ENCODE data around the gene MTHFD2.

Gene MTHFD2

DNA sequence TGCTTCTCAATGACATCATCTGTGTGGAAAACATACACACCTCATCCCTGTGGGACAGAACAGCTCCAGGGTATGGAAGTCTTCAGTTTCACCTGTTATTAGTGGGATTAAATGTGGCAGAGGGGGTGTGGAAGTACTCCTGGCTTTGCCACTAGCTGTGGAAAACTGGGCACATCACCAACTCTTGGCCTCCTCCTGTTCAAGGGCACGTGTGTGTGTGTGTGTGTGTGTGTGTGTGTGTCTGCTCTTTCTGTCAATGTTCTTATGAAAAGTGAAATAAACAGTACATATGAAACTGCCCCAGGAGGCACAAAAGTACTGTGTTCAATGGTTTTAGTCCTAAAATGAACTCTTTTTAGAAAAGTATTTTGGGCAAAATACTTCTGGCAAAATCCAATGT is 65.9 kb downstream of the MTHFD2 start:
- no peak overlapping the region for H3K4me3 ChIP-seq (ENCODE audit: low read depth, low read length)
- no peak for DNase-seq (ENCODE audit: low read depth, low spot score)
- ChIA-PET POLR2A (no interaction called here), CTCF (interaction anchor here (0.7 to 3.2 kb wide), 3 partner anchors 13 to 71 kb away, joined by 4 to 9 read pairs (median 5); no protein-coding TSS in a partner anchor)
- TF ChIP-seq, protein P1, sequence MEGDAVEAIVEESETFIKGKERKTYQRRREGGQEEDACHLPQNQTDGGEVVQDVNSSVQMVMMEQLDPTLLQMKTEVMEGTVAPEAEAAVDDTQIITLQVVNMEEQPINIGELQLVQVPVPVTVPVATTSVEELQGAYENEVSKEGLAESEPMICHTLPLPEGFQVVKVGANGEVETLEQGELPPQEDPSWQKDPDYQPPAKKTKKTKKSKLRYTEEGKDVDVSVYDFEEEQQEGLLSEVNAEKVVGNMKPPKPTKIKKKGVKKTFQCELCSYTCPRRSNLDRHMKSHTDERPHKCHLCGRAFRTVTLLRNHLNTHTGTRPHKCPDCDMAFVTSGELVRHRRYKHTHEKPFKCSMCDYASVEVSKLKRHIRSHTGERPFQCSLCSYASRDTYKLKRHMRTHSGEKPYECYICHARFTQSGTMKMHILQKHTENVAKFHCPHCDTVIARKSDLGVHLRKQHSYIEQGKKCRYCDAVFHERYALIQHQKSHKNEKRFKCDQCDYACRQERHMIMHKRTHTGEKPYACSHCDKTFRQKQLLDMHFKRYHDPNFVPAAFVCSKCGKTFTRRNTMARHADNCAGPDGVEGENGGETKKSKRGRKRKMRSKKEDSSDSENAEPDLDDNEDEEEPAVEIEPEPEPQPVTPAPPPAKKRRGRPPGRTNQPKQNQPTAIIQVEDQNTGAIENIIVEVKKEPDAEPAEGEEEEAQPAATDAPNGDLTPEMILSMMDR (IDR thresholded peaks at IDR 0.05; ENCODE audit: insufficient read depth, low read length, missing control alignments), result no peak

DNA sequence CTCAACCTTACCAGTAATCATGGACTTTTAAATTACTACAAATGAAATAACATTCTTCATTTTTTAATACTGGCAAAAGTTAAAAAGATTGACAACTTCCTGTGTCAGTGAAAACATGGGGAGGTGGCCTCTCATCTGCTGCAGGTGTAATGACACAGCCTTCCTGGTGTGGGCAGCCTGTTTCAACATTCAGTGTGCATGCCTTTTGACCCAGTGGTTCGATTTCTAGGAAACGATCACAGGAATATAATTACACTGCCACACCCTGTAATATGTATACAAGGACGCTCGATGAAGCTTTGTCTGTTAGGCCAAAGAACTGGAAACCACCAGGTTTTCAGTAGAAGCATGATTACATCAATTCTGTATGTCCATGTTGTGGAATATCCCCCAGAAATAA is 68.7 kb downstream of the MTHFD2 start:
- POLR2A ChIA-PET, result no interaction called here
- no peak for DNase-seq (ENCODE audit: low read depth, low spot score)
- CTCF ChIA-PET, result interaction anchor here (0.8 to 1.8 kb wide), 2 partner anchors 13 to 73 kb away, joined by 3 to 10 read pairs; no protein-coding TSS in a partner anchor
- H3K4me3 ChIP-seq (ENCODE audit: low read depth, low read length), result no peak overlapping the region
- TF ChIP-seq, protein P1 (IDR thresholded peaks at IDR 0.05; ENCODE audit: insufficient read depth, low read length, missing control alignments), result no peak

Measured in AG04449 (cell line).